HG03066 (cell line): ENCODE measurements around the gene PRR14L.
"Not testable (repeated sequence)": the region's sequence is repeated elsewhere in the genome, so short reads cannot be mapped to it uniquely, and the experiment has no call there.

Experiments used
- ATAC-seq: cut with Tn5 transposase; IDR thresholded peaks from one replicate; pipeline ENCODE4 v1.9.1; 2021; ENCODE audit warnings: low read depth; ENCODE audit not compliant: unreplicated experiment

Gene PRR14L

GRCh38 chr22:31749636-31750364 is at the start of gene PRR14L:
Gene PRR14L, minus strand, starts transcription at chr22:31750132. Its CDS starts 11,272 bp downstream, at chr22:31738860.
- ATAC-seq: peak; percentile 57

- ATAC-seq: not testable (repeated sequence)
Measured at GRCh38 chr22:31799358-31799757, 49.4 kb upstream of the PRR14L start.

GRCh38 chr22:31790240-31790639 is 40.3 kb upstream of the PRR14L start:
- no peak for ATAC-seq

GRCh38 chr22:31789803-31790202 is 39.9 kb upstream of the PRR14L start:
- no peak for ATAC-seq

GRCh38 chr22:31776231-31776630 is 26.3 kb upstream of the PRR14L start:
- no peak for ATAC-seq

- ATAC-seq: no peak
Measured at GRCh38 chr22:31773416-31773815, 23.5 kb upstream of the PRR14L start.

GRCh38 chr22:31768422-31769059 is 18.6 kb upstream of the PRR14L start:
- ATAC-seq: no peak

- ATAC-seq: no peak
Measured at GRCh38 chr22:31764785-31765184, 14.9 kb upstream of the PRR14L start.

GRCh38 chr22:31758860-31759259 is 8.9 kb upstream of the PRR14L start:
- ATAC-seq: not testable (repeated sequence)

GRCh38 chr22:31757265-31757664 is 7.3 kb upstream of the PRR14L start:
- ATAC-seq: no peak

GRCh38 chr22:31754813-31755212 is 4.9 kb upstream of the PRR14L start:
- no peak for ATAC-seq

GRCh38 chr22:31753634-31754501 is 3.9 kb upstream of the PRR14L start, which contains the start of gene DEPDC5:
Gene DEPDC5, plus strand, starts transcription at chr22:31754019. Its CDS starts 903 bp downstream, at chr22:31754922.
- peak; percentile 65 for ATAC-seq

- no peak for ATAC-seq
Measured at GRCh38 chr22:31753005-31753633, 3.2 kb upstream of the PRR14L start.

- ATAC-seq: no peak
Measured at GRCh38 chr22:31752096-31752847, 2.3 kb upstream of the PRR14L start.

- no peak for ATAC-seq
Measured at GRCh38 chr22:31750365-31751284, 693 bp upstream of the PRR14L start.

GRCh38 chr22:31748490-31748889 is 1.4 kb downstream of the PRR14L start:
- ATAC-seq: no peak

- ATAC-seq: no peak
Measured at GRCh38 chr22:31747441-31747840, 2.5 kb downstream of the PRR14L start.

- no peak for ATAC-seq
Measured at GRCh38 chr22:31743871-31744270, 6.1 kb downstream of the PRR14L start.

GRCh38 chr22:31742682-31743081 is 7.2 kb downstream of the PRR14L start:
- ATAC-seq: no peak
